Measurements from ENCODE around the gene CA10. TPM values are rescaled to one million over a fixed set of nuclear protein-coding genes. Genes with fewer than 3 reads are reported as not detected.

The CA10 gene
- total RNA-seq, 4 donors from 2014 or later: not detected

DNA sequence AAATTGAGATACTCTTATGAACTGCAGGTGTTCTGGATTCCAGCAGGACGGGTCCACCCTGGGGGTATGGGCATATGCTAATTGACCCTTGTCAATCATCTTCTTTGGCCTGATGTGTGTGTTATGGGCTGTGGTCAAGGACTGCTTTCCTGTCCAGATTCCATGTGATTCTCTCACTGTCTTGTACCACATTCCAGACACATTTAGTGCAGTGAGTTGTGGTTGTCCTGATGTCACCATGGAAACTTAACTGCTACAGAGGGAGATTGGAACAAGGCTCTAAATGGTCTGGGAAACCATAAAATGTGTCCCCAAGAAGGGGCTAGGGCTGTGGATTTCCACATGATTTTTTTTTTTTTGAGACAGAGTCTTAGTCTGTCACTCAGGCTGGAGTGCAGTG is 530.7 kb downstream of the CA10 start:
- no peak overlapping the region for H3K4me3 ChIP-seq
- H3K36me3 ChIP-seq: no peaks in the 10 kb centered on the region
- no peaks in the 10 kb centered on the region for H3K27me3 ChIP-seq
- H3K4me1 ChIP-seq: peaks cover 0 to 10% (median 0%) of the 10 kb centered on the region in 3 donors
- TF ChIP-seq POLR2A (IDR thresholded peaks at IDR 0.05) (no peak), EP300 (IDR thresholded peaks at IDR 0.05) (no peak), POLR2AphosphoS5 (IDR thresholded peaks at IDR 0.05) (no peak)
- TF ChIP-seq, protein P1, sequence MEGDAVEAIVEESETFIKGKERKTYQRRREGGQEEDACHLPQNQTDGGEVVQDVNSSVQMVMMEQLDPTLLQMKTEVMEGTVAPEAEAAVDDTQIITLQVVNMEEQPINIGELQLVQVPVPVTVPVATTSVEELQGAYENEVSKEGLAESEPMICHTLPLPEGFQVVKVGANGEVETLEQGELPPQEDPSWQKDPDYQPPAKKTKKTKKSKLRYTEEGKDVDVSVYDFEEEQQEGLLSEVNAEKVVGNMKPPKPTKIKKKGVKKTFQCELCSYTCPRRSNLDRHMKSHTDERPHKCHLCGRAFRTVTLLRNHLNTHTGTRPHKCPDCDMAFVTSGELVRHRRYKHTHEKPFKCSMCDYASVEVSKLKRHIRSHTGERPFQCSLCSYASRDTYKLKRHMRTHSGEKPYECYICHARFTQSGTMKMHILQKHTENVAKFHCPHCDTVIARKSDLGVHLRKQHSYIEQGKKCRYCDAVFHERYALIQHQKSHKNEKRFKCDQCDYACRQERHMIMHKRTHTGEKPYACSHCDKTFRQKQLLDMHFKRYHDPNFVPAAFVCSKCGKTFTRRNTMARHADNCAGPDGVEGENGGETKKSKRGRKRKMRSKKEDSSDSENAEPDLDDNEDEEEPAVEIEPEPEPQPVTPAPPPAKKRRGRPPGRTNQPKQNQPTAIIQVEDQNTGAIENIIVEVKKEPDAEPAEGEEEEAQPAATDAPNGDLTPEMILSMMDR (IDR thresholded peaks at IDR 0.05): no peak
- no peak for ATAC-seq
- no peaks in the 10 kb centered on the region for H3K9me3 ChIP-seq
- WGBS, 2 donors (ENCODE audit: low coverage in 1 of 2): 83% methylated on average over 1 of the region's 1 CpG; no CpG with 5 or more reads in 1 of the 2 donors
- no peak overlapping the region for H3K27ac ChIP-seq

DNA sequence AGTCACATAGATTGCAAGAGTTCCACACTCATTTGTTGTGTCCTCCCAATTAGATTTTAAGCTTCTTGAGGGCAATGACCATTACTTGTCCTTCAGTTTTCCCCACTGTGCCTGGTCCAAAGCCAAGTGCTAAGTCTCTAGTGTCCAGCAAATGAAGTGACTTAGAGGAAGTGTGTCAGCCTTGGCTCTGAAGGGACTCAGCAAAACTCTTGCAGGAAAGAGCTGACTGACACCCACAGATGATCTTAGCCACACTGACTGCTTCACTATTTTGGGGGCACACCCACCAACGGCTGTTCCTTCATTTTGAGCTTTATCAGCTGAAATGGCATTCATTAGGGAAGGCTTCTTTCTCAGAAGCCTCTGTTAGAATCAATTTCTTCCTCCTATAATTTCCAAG is 540.0 kb downstream of the CA10 start:
- H3K27me3 ChIP-seq: peaks cover 16% of the 10 kb centered on the region
- TF ChIP-seq POLR2AphosphoS5 (IDR thresholded peaks at IDR 0.05) (no peak), POLR2A (IDR thresholded peaks at IDR 0.05) (no peak), EP300 (IDR thresholded peaks at IDR 0.05) (no peak)
- TF ChIP-seq, protein P1 (IDR thresholded peaks at IDR 0.05): no peak
- H3K27ac ChIP-seq: no peak overlapping the region
- 30 to 38% methylated on average over 1 of the region's 1 CpG for WGBS, 2 donors (ENCODE audit: low coverage in 1 of 2)
- ATAC-seq: no peak
- no peaks in the 10 kb centered on the region for H3K9me3 ChIP-seq
- H3K4me3 ChIP-seq: no peak overlapping the region
- H3K36me3 ChIP-seq: no peaks in the 10 kb centered on the region
- H3K4me1 ChIP-seq: no peaks in the 10 kb centered on the region

DNA sequence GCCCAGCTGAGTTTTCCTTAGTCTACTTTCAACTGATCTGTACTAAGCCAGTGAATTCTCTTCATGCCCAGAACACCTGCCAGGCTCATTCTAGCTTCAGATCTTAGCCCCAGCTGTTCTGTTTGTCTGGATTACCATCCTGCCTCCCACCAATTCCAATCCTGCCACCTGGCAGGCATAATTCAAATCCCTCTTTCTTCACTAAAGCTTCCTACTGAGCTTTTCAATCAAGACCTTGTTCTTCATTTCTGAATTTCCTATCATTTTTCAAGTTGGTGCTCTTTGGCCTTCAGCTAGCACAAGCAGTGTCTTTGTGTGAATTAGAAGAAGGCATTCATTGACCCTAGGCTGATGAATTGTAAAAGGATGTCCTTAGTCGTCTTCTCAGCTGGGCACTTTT is 540.5 kb downstream of the CA10 start:
- Histone ChIP-seq H3K27me3 (peaks cover 16% of the 10 kb centered on the region), H3K27ac (no peak overlapping the region), H3K36me3 (no peaks in the 10 kb centered on the region), H3K4me1 (no peaks in the 10 kb centered on the region), H3K9me3 (no peaks in the 10 kb centered on the region), H3K4me3 (no peak overlapping the region)
- 38 to 91% methylated on average over 1 of the region's 1 CpG for WGBS, 2 donors (ENCODE audit: low coverage in 1 of 2)
- ATAC-seq: no peak
- TF ChIP-seq EP300 (IDR thresholded peaks at IDR 0.05) (no peak), POLR2AphosphoS5 (IDR thresholded peaks at IDR 0.05) (no peak), POLR2A (IDR thresholded peaks at IDR 0.05) (no peak)
- TF ChIP-seq, protein P1 (IDR thresholded peaks at IDR 0.05): no peak

DNA sequence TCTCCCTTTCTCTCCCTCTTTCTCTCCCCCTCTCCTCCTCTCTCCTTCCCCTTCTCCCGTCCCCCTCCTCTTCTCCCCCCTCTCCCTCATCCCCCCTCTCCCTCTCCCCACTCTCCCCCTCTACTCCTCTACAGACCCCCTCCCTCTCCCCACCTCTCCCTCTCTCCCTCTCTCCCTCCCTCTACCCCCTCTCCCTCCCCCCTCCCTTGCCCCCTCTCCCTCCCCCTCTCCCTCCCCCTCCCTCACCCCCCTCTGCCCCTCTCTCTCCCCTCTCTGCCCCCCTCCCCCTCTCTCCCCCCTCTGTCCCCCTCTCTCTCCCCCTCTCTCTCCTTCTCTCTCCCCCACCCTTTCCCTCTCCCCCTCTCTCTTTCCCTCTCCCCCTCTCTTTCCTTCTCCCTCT is 545.3 kb downstream of the CA10 start:
- Histone ChIP-seq H3K27ac (no peak overlapping the region), H3K27me3 (peaks cover 16% of the 10 kb centered on the region), H3K36me3 (no peaks in the 10 kb centered on the region), H3K4me3 (no peak overlapping the region), H3K9me3 (no peaks in the 10 kb centered on the region), H3K4me1 (no peaks in the 10 kb centered on the region)
- no peak for ATAC-seq
- WGBS, 2 donors (ENCODE audit: low coverage in 1 of 2): 80% methylated on average over 1 of the region's 1 CpG; no CpG with 5 or more reads in 1 of the 2 donors
- TF ChIP-seq, protein P1 (IDR thresholded peaks at IDR 0.05): no peak
- TF ChIP-seq POLR2A (IDR thresholded peaks at IDR 0.05) (no peak), EP300 (IDR thresholded peaks at IDR 0.05) (no peak), POLR2AphosphoS5 (IDR thresholded peaks at IDR 0.05) (no peak)

DNA sequence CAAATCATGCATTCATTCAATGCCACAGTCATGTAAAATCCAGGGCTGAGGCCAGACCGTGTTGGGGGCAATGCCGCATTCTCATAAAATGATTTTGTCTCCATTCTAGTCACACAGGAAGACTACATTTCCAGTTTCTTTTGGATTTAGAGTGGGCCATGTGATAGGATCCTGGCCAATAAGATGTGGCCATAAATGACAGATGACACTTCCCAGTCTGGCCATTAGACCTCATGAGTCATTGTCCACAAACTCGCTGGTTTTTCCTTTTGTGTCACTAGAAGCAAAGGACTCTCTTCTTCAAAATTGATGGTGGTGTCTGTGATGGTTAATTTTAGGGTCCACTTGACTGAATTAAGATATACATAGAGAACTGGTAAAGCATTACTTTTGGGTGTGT is 545.8 kb downstream of the CA10 start:
- H3K4me3 ChIP-seq: no peak overlapping the region
- H3K9me3 ChIP-seq: no peaks in the 10 kb centered on the region
- no peaks in the 10 kb centered on the region for H3K4me1 ChIP-seq
- no peaks in the 10 kb centered on the region for H3K36me3 ChIP-seq
- 94 to 98% methylated on average over 2 of the region's 3 CpGs for WGBS, 2 donors (ENCODE audit: low coverage in 1 of 2)
- H3K27ac ChIP-seq: no peak overlapping the region
- peaks cover 12% of the 10 kb centered on the region for H3K27me3 ChIP-seq
- ATAC-seq: no peak
- no peak for TF ChIP-seq POLR2AphosphoS5 (IDR thresholded peaks at IDR 0.05)
- TF ChIP-seq, protein P1 (IDR thresholded peaks at IDR 0.05): no peak
- no peak for TF ChIP-seq POLR2A (IDR thresholded peaks at IDR 0.05)
- no peak for TF ChIP-seq EP300 (IDR thresholded peaks at IDR 0.05)

All from gastroesophageal sphincter (tissue), 4 donors.